ENCODE results near the gene AKNA.

AKNA gene

GRCh38 chr9:114414346-114414745 is 26.6 kb upstream of the AKNA start:
- no peak for TF ChIP-seq CTCF (IDR thresholded peaks at IDR 0.05)

- no peak for TF ChIP-seq CTCF (IDR thresholded peaks at IDR 0.05)
Measured at GRCh38 chr9:114413861-114414301, 26.1 kb upstream of the AKNA start.

GRCh38 chr9:114412048-114412683 is 24.4 kb upstream of the AKNA start:
- TF ChIP-seq CTCF (IDR thresholded peaks at IDR 0.05) = no peak

GRCh38 chr9:114411452-114411851 is 23.7 kb upstream of the AKNA start:
- TF ChIP-seq CTCF (IDR thresholded peaks at IDR 0.05) = no peak

GRCh38 chr9:114410910-114411309 is 23.1 kb upstream of the AKNA start:
- TF ChIP-seq CTCF (IDR thresholded peaks at IDR 0.05) = no peak

GRCh38 chr9:114409842-114410241 is 22.1 kb upstream of the AKNA start:
- TF ChIP-seq CTCF (IDR thresholded peaks at IDR 0.05) = no peak

GRCh38 chr9:114409103-114409780 is 21.5 kb upstream of the AKNA start:
- TF ChIP-seq CTCF (IDR thresholded peaks at IDR 0.05) = no peak

Measured in LNCAP (cell line).